Glomerular visceral epithelial cell (primary cell): ENCODE data around the gene TCFL5.
A peak's percentile ranks its signal among the peaks of the same experiment; 100 is the strongest.

Experiments used
- DNase-seq: peaks from one replicate; pipeline ENCODE4 v3.0.0-alpha.2; 2016; ENCODE audit errors: extremely low spot score

Gene TCFL5

DNA sequence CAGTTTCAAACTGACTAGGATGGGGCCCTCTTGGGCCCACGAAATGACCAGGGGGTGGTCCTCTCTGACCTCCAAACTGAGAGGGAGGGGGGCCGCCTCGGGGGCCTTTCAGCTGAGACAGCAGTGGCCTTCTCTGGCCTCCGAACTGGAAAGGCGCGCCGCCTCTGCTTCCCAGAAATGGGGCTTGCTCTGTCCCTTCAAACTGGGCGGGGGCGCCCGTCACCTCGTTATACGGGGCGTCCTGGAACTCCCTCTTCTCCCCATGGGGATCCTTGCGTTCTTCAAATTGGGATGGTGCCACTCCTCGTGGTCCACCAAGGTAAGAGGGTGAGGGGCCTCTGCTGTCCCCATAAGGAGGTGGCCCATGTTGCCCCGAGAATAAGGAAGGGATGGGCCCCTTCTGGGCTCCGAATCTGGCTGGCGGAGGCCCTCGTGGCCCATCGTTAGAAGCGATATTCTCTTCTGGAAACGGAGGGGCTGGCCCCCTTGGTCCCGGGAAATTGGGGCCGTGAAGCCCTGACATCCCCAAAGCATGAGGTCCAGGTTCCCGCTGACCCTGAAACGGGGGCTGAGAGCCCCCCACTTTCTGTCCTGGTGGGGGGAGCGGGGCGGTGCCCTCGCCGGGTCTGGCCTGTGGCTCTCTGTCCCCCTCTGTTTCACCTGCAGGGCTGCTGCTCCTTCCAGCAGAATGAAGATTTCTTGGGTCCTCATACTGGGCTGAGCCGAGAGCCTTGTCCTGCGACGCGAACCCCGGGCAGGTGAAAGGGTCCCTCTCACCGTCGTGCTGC, 18.7 kb upstream of the TCFL5 start:
- no peak for DNase-seq

DNA sequence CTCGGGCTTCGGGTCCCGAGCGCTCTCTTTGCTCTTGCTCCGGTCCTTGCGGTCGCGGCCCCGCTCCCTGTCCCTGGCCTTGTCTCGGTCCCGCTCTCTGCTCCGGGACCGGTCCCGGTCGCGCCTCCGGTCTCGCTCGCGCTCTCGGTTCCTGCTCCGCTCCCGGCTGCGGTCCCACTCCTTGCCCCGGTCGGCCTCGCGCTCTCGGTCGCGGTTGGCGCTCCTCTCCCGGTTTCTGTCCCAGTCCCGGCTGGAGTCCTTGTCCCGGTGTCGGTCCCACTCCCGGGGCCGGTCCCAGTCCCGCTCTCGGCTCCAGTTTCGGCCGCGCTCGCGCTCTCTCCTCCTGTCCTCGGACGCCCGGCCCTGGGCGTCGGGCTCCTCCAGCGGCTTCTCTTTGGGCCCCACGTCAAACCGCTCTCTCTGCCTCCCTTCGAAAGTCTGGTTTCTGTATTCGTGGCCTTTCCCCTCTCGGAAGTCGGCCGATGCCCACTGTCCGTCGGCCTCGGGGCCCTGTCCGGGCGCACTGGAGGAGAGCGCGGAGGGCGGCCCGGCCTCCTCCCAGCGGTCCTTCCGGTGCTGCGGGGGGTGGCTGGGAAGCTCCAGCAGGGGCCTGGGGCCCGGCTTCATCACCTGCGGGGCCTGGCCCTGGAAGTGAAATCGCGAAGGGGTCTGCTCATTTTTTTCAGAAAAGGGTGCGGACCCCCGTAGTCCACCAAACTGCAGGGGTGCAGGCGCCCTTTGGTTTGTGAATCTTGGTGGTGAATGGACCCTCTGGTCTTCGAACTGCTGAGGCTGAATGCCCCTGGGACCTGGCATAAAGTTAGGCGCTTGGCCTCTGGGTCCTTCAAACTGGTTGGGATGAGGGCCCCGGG, 17.9 kb upstream of the TCFL5 start:
- no peak for DNase-seq

DNA sequence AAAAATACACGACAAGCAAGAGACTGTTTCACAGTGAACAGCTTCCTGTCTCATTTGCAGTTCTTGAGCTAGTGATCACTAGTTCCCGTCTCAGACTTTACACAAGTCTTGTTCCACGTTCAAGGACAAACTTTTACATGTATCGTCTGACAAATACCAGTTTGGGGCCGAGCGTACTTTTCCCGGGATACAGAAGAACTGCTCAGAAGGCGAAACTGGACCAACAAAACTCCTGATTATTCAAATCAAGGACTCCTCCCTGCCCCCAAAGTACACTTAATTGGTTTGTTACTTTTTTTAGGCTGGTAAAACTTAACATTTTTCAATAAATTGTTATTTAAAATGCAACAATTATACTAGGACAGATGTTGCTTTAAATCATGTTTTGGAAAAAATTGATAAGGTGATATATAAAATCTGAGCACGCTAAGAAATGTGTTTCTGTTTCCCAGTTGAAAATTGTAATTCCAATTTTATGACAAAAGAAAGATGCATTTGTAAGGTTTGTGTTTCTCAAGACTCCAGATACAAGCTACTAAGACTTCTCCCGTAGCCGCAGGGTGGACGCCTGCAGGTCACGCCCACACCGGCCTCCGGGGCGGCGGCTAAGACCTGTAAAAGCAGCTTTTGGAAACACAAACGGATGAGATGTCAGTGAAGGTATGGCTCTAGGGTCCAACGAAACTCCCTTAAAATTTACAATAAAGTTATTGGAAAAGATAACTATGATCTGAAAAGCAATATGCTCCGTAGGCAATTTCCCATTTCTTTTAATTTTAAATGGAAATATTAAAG, 16.8 kb upstream of the TCFL5 start:
- no peak for DNase-seq

DNA sequence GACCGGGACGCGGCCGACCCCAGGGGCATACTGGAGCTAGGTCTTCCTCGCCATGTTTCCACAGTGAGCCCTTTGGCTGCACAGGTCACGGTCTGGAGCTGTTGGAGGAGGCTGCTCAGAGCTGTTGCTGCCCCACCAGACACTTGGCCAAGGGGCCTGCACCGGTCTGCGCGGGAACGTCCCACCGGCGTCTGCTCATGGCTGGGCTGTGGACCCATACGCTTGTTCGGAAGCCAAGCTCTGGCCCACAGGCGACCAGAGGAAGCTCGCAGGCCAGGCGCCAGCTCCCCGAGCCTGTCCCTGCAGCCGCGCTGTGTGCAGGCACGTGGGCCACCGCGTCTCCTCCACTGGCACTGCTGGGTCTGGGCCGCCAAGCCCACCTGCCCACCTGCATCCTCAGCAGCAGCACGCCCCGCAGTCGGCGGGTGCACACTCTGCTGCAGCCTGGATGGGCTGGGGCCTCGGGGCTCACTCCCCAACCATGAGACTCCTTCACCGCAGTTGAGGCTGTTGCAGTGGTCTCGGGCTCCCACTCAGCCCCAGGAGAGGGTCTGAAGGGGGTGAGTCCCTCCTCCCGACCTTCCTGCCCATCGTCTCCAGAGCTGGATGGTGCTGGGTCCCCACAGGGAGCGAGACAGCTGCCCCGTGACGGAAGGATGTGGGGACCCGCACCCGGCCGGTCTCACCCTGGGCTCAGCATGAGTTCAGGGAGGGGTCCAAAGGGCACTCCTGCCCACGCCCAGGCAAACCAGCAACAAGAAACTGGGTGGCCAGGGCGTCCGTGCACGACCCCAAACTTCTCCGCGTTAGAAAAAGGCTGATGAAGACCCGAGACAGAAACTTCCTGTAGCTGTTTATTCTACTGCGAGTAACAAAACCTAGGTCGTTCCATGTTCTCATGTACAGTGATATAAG, 15.5 kb upstream of the TCFL5 start:
- no peak for DNase-seq

- no peak for DNase-seq
These were observed 14.9 kb upstream of the TCFL5 start for GRCh38 chr20:62876501-62876901.

DNA sequence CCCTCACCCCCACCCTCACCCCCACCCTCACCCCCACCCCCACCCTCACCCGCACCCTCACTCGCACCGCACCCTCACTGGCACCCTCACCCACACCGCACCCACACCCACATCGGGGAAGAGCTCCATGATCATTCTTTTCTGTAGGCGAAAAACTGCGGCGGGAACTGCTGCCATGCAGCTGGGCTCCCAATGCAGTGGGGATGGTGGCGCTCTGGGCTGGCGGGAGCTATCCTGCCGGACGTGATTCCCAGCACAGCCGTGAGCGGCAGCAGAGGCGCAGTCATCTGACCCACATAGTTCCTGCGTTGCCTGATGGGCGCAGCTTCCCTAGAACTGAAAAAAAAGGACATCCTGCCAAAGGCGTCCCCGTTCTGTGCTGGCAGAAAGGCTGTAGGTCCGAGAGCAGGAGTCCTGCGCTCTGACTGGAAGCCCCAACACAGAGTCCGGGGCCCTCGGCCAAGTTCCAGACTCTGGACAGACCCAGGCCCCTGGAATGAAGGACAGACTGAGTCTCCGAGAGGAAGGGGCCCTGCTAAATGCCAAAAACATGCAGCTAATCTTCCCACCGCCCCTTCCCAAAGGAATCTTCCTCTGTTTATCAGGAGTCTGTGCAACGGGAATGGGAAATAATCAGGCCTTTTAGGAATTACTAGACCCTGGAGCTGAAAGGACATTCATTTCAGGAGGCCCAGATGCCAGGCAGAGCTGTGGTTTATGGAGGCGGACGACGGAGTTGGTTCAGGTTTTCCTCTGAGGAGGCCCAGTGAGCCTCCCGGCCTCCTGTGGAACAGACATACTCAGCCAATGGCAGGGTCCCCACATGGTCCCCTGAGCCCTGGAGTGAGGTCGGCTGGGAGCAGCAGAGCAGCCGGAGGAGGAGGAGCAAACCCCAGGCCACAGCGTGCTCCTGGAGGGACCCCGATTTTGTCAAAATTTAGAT, 14.1 kb upstream of the TCFL5 start:
- no peak for DNase-seq

GRCh38 chr20:62874964-62875344, 13.3 kb upstream of the TCFL5 start:
- DNase-seq = no peak

DNA sequence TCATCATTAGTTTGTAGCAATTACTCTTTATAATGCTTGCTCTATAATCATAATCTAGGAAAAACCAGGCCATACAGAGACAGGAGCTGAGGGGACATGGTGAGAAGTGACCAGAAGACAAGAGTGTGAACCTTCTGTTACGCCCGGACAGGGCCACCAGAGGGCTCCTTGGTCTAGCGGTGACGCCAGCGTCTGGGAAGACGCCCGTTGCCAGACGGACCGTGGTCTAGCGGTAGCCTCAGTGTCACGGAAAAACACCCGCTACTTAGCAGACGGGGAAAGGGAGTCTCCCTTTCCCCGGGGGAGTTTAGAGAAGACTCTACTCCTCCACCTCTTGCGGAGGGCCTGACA, 12.0 kb upstream of the TCFL5 start:
- peak; percentile 63 for DNase-seq

GRCh38 chr20:62873280-62873679, 11.7 kb upstream of the TCFL5 start:
- no peak for DNase-seq

DNA sequence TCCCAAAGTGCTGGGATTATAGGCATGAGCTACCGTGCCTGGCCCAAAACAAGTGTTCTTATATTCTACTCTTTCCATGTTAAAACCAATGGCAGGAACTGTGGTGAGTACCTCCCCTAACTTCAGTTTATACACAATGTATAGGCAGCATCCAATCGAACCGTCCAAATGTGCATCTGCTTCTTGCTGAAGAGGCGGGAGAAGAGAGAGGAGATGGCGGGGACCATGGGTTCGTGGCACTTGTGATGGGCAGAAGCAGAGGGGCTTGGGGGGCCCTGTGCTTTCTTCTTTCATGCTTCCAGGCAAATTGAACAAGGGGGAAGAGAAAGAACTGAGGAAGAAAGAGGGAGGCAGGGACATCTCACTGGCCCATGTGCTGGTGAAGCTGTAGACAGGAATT, 11.2 kb upstream of the TCFL5 start:
- DNase-seq = no peak

GRCh38 chr20:62872184-62872847, 10.7 kb upstream of the TCFL5 start:
- no peak for DNase-seq

- no peak for DNase-seq
These were observed 2.6 kb upstream of the TCFL5 start for GRCh38 chr20:62864207-62864606.

DNA sequence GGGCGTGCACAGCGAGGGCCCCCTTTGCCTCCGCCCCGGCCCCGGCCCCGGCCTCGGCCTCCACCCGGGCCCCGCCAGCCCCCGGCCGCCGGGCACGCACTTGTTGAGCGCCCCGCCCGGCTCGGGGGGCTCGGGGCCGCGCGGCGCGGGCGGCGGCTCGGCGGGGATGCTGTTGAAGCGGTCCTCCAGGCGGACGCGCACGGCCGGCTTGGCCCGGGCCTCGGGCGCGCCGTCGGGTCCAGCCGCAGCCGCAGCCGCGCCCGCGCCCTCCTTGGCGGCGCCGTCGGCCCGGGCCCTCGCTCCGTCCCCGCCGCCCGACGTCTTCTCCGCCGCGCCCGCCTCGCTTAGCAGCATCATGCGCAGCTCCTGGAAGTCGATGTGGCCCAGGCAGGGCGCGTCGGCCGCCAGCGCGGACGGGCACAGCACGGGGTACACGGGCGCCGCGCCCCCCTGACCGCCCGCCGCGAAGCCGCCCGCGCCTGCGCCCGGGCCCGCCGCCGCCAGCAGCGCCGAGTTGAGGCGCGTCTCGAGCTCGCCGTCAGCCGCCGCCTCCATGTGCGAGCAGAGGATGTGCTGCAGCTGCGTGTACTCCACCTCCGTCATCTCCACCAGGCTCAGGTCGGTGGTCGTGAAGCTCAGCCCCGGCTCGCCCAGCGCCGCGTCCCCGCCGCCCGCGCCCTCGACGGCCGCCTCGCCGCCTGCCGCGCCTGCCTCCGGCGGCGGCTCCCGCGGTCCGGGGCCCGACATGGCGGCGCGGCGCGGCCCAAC, 514 bp downstream of the TCFL5 start:
- peak; percentile 39 for DNase-seq

DNA sequence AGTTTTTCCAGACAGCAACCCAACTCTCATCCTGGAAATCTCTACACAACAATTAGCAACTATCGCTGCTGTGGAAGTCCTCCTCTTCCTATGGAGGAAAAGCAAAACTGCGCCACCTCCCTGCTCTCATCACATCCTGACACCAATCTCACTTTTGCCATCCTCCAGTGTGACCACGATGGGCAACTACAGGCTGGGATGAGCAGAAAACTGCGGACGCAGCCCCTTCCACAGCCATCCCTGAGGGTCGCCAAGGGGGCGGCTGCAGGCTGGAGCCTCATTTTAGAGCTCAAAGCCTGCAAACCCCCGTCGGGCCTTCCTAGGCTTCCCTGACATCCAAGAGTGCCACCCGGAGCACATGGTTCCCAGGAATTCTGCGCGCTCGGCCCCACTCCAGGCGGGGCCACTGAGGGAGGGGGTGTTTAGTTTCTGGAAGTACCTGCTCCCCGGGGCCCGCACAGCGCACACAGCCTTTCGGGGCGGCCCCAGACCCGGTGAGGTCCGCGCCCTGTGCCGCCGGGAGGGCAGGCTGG, 1.2 kb downstream of the TCFL5 start:
- DNase-seq = peak; percentile 34

DNA sequence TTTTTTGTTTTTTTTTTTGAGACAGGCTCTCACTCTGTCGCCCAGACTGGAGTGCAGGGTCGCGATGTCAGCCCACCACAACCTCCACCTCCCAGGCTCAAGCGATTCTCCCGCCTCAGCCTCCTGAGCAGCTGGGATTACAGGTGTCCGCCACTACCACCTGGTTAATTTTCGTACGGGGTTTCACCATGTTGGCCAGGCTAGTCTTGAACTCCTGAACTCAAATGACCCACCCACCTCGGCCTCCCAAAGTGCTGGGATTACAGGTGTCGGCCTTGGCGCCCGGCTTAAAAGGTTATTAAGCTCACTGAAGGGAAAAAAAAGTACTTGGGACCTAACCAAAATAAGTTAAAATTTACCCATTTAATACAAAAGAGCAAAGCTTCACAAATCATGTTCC, 1.9 kb downstream of the TCFL5 start:
- no peak for DNase-seq

GRCh38 chr20:62858058-62858830, 3.4 kb downstream of the TCFL5 start:
- no peak for DNase-seq

GRCh38 chr20:62856931-62857619, 4.5 kb downstream of the TCFL5 start:
- DNase-seq = peak; percentile 53
